Body of pancreas (tissue), 4 donors: ENCODE results near the gene PRMT5. TPM values are rescaled to one million over a fixed set of nuclear protein-coding genes. Genes with fewer than 3 reads are reported as not detected.
"Not testable (repeated sequence)": the region's sequence is repeated elsewhere in the genome, so short reads cannot be mapped to it uniquely, and the experiment has no call there.

Experiments
- ATAC-seq: fragments of 150-250 bp; one replicate; pipeline ENCODE4 v1.9.1; 2016
- DNase-seq, 4 donors: peaks; one replicate each; pipeline ENCODE4 v3.0.0-alpha.2; 2019
- H3K27ac ChIP-seq, 4 donors: fragments of 200-600 bp; sonication (generic); 1 replicate in 3 of 4; 2 replicates in 1 of 4; pipeline versions ENCODE4 v1.5.1 to v1.6.1; 2016 to 2019; ENCODE audit warnings: mild to moderate bottlenecking in 1 of 4, mixed read lengths in 1 of 4, moderate library complexity in 1 of 4
- H3K27me3 ChIP-seq, 2 donors: fragments of 200-600 bp; sonication (generic); one replicate each; pipeline ENCODE4 v1.6.0; 2016; ENCODE audit warnings: mild to moderate bottlenecking in 1 of 2
- H3K36me3 ChIP-seq, 2 donors: fragments of 200-600 bp; sonication (generic); replicated peaks in 1 of 2; 2 replicates each; pipeline ENCODE4 v1.5.1; 2016; ENCODE audit warnings: low read depth in 2 of 2; ENCODE audit not compliant: insufficient read depth in 1 of 2
- H3K4me1 ChIP-seq: fragments of 200-600 bp; sonication (generic); one replicate; pipeline ENCODE4 v1.6.0; 2016
- H3K4me3 ChIP-seq, 2 donors: fragments of 200-600 bp; sonication (generic); 1 replicate in 1 of 2; 2 replicates in 1 of 2; pipeline ENCODE4 v1.5.1; 2016 to 2019
- H3K9me3 ChIP-seq, 3 donors: fragments of 200-600 bp; sonication (generic); 1 replicate in 2 of 3; 2 replicates in 1 of 3; pipeline ENCODE4 v1.5.1; 2016
- POLR2A ChIP-seq, 3 donors: fragments of 450-650 bp; IDR thresholded peaks; one replicate each; pipeline ENCODE4 v1.6.1; 2016; ENCODE audit warnings: antibody characterized with exemption in 3 of 3, mild to moderate bottlenecking in 2 of 3
- WGBS, 2 donors: methylation state at CpG; one replicate each; pipeline ENCODE4 v1.1.5; 2017; 5-methylcytosine and 5-hydroxymethylcytosine counted together
- intact Hi-C: fragments of 100-400 bp; cut with DNase I; formaldehyde crosslinking; loops from one replicate; pipeline ENCODE4 v1.15.1; 2023
- total RNA-seq, 2 donors: library from RNA; depleted of rRNA; stranded (reverse); fragments of >200 nt; gene quantifications; one replicate each; pipeline ENCODE4 v1.1.0, GENCODE V29; 2016
- TF ChIP-seq, protein P1 (sequence below), 7 experiments: fragments of 450-650 bp in 4 of 7; fragments of 200-600 bp in 3 of 7; sonication (generic) in 3 of 7; IDR thresholded peaks; one replicate each; pipeline ENCODE4 v1.5.1; 2016 to 2019; ENCODE audit warnings: antibody characterized with exemption in 7 of 7

The PRMT5 gene
- total RNA-seq, 2 donors from 2014 or later = 36.1 to 40.2 TPM

DNA sequence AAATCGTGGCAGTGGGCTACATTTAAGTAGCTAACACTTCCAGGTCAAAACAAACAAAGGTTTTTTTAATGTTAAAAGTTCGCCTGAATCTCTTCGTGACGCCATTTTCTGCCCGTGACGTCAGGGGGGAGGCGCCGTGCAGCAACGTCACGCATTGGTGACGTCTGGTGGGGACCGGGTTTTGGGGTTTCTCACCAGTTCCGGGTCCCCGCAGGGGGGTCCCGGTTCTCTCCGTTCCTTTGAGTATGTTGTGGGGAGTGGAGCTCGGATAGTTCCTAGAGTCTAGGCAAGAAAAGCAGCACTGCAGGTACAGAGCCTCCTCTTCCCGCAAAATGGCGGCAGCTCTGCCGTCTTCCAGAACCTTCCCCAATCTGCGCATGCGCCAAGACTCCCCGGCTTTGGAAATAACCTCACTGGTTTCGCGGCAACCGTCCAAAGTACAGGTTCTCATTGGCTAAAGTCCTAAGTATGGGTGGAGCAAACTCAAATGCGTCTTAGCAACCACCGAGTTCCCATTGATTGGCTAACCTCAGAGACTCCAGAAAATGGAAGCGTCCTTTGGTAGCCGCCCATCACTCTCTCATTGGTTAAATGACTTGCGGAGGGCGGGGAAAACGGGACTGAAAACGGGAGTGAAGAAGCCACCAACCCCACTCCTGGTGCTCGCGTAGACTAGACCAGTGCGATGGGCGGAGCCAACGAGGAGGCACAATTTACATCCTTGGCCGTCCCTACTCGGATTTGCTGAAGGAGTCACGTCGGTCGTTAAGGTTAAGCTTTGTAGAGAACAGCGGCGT, 10.2 kb downstream of the PRMT5 start, which contains the start of gene RBM23:
Gene RBM23, minus strand, starts transcription at position 346 of the 797 bp plus-strand sequence.
- 0 to 1% methylated on average over 45 to 46 of the region's 46 CpGs for WGBS, 2 donors
- peak within 1 kb of the TSS; percentile 95 to 99 (median 97) for H3K27ac ChIP-seq
- TF ChIP-seq, protein P1, sequence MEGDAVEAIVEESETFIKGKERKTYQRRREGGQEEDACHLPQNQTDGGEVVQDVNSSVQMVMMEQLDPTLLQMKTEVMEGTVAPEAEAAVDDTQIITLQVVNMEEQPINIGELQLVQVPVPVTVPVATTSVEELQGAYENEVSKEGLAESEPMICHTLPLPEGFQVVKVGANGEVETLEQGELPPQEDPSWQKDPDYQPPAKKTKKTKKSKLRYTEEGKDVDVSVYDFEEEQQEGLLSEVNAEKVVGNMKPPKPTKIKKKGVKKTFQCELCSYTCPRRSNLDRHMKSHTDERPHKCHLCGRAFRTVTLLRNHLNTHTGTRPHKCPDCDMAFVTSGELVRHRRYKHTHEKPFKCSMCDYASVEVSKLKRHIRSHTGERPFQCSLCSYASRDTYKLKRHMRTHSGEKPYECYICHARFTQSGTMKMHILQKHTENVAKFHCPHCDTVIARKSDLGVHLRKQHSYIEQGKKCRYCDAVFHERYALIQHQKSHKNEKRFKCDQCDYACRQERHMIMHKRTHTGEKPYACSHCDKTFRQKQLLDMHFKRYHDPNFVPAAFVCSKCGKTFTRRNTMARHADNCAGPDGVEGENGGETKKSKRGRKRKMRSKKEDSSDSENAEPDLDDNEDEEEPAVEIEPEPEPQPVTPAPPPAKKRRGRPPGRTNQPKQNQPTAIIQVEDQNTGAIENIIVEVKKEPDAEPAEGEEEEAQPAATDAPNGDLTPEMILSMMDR (IDR thresholded peaks at IDR 0.05) = peak in 2 of 7 experiments; percentile 19 to 21
- peak; percentile 58 to 95 (median 94) for TF ChIP-seq POLR2A (IDR thresholded peaks at IDR 0.05)
- H3K36me3 ChIP-seq = peaks cover 0 to 22% of the 10 kb centered on the region in 2 donors
- H3K27me3 ChIP-seq = no peaks in the 10 kb centered on the region
- no peaks in the 10 kb centered on the region for H3K9me3 ChIP-seq
- DNase-seq = peak; percentile 100
- ATAC-seq = peak; percentile 98
- intact Hi-C loops = no loop called here
- H3K4me1 ChIP-seq = peaks cover 21% of the 10 kb centered on the region
- H3K4me3 ChIP-seq = peak within 1 kb of the TSS; percentile 26 to 47

DNA sequence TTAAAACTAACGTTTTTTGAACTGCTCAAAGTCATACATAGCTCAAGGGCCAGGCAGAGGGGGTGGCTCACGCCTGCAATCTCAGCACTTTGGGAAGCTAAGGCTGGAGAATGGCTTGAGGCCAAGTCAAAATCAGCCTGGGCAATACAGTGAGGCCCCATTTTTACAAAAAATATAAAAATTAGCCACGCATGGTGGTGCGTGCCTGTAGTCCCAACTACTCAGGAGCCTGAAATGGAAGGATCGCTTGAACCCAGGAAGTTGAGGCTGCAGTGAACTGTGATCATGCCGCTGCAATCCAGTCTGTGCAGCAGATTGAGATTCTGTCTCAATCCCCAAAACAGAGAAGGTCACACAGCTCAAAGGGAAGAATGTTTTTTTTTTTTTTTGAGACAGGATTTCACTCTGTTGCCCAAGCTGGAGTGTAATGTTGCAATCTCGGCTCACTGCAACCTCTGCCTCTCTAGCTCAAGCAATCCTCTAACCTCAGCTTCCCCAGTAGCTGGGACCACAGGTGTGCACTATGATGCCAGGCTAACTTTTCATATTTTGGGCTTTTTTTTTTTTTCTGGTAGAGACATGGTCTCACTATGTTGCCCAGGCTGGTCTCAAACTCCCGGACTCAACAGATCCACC, 13.2 kb downstream of the PRMT5 start:
- Histone ChIP-seq H3K4me1 (peaks cover 21% of the 10 kb centered on the region), H3K27me3 (no peaks in the 10 kb centered on the region), H3K36me3 (peaks cover 0 to 5% of the 10 kb centered on the region in 2 donors), H3K27ac (peak overlapping the region in 1 of 4 donors; percentile 24), H3K9me3 (no peaks in the 10 kb centered on the region), H3K4me3 (no peak overlapping the region)
- TF ChIP-seq, protein P1 (IDR thresholded peaks at IDR 0.05) = no peak
- no peak for TF ChIP-seq POLR2A (IDR thresholded peaks at IDR 0.05)
- no peak for ATAC-seq
- intact Hi-C loops = no loop called here
- WGBS, 2 donors = 73 to 79% methylated on average over 8 of the region's 8 CpGs
- DNase-seq = peak in 1 of 4 donors; percentile 48

DNA sequence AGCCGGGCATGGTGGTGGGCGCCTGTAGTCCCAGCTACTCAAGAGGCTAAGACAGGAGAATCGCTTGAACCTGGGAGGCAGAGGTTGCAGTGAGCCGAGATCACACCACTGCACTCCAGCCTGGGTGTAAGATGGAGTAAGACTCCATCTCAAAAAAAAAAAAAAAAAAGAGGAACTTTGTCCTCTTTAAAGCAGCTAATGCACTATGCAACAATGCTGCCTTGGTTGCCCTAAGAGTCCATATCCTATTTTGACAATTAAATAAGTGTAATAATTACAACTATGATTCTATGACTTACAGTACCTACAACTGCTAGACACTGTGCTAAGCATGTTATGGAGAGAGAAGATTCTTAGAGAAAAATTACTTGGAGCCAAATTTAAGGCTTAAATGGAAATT, 14.3 kb downstream of the PRMT5 start:
- H3K27ac ChIP-seq, H3K4me3 ChIP-seq, H3K36me3 ChIP-seq, DNase-seq, H3K9me3 ChIP-seq, H3K27me3 ChIP-seq, ATAC-seq, intact Hi-C loops: not testable (repeated sequence)
- 88 to 90% methylated on average over 4 of the region's 4 CpGs for WGBS, 2 donors
- peaks cover 20% of the 10 kb centered on the region for H3K4me1 ChIP-seq

DNA sequence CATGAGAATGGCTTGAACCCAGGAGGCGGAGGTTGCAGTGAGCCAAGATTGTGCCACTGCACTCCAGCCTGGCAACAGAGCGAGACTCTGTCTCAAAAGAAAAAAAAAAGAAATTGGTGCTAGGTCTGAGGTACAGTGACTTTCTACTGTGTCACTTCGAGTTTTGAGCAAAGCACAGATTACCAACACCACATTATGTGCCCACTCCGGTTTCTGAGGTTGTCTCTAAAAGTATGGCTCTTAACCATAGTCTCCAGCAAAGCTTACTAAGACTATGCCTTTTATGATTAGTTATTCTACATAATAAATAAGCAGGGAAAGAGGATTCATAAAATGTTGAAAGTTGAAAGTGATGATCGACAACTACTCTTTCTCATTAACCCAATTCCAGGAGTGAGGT, 18.3 kb downstream of the PRMT5 start:
- no peaks in the 10 kb centered on the region for H3K4me1 ChIP-seq
- no peaks in the 10 kb centered on the region for H3K27me3 ChIP-seq
- ATAC-seq (no peak), DNase-seq (no peak)
- intact Hi-C loops = no loop called here
- no peak for TF ChIP-seq POLR2A (IDR thresholded peaks at IDR 0.05)
- TF ChIP-seq, protein P1 (IDR thresholded peaks at IDR 0.05) = no peak
- H3K9me3 ChIP-seq = no peaks in the 10 kb centered on the region
- 86 to 87% methylated on average over 5 of the region's 5 CpGs for WGBS, 2 donors
- H3K27ac ChIP-seq = no peak overlapping the region
- H3K36me3 ChIP-seq = peaks cover 9 to 22% of the 10 kb centered on the region in 2 donors
- H3K4me3 ChIP-seq = no peak overlapping the region

DNA sequence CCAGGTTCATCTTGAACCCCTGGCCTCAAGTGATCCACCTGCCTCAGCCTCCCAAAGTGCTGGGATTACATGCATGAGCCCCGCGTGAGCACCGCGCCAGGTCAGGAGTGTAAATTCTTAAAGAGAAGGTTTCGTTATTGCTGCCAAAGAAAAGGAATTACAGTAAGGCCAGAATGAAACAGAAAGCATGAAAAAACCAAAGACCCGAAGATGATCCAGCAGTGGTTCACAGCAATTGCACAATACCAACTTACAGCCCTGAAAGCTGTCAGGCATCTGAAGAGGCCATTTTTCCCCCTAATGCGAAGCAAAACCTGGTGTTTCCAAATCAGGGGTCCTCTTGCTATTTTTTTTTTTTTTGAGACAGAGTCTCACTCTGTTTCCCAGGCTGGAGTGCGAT, 20.6 kb downstream of the PRMT5 start:
- intact Hi-C loops = no loop called here
- Histone ChIP-seq H3K9me3 (no peaks in the 10 kb centered on the region), H3K36me3 (peaks cover 24 to 33% of the 10 kb centered on the region in 2 donors), H3K4me3 (no peak overlapping the region), H3K27me3 (no peaks in the 10 kb centered on the region), H3K4me1 (peaks cover 8% of the 10 kb centered on the region), H3K27ac (no peak overlapping the region)
- no peak for TF ChIP-seq POLR2A (IDR thresholded peaks at IDR 0.05)
- TF ChIP-seq, protein P1 (IDR thresholded peaks at IDR 0.05) = no peak
- ATAC-seq (no peak), DNase-seq (no peak)
- WGBS, 2 donors = 85 to 91% methylated on average over 8 of the region's 8 CpGs
